ENCODE results near the gene FBXW8.
A peak's percentile ranks its signal among the peaks of the same experiment; 100 is the strongest.

FBXW8 gene

GRCh38 chr12:116878567-116879508, 31.9 kb upstream of the FBXW8 start:
- H3K4me1 ChIP-seq (ENCODE audit: control insufficient read depth, insufficient read depth, low read length, unreplicated experiment), result peaks cover 7% of the 10 kb centered on the region
- H3K36me3 ChIP-seq (ENCODE audit: insufficient read depth, low read length), result no peaks in the 10 kb centered on the region
- H3K27ac ChIP-seq (ENCODE audit: low read depth, low read length), result no peak overlapping the region
- H3K4me3 ChIP-seq (ENCODE audit: low read depth, low read length), result peak overlapping the region; percentile 70
- peaks cover 94% of the 10 kb centered on the region for H3K27me3 ChIP-seq (ENCODE audit: insufficient read depth, low read length)
- no peak overlapping the region for H2AFZ ChIP-seq (ENCODE audit: low read length, unreplicated experiment)
- H3K79me2 ChIP-seq (ENCODE audit: control insufficient read depth, insufficient read depth, low read length, unreplicated experiment), result no peaks in the 10 kb centered on the region

- H3K27me3 ChIP-seq (ENCODE audit: insufficient read depth, low read length), result peaks cover 91% of the 10 kb centered on the region
- no peak overlapping the region for H3K27ac ChIP-seq (ENCODE audit: low read depth, low read length)
- no peaks in the 10 kb centered on the region for H3K79me2 ChIP-seq (ENCODE audit: control insufficient read depth, insufficient read depth, low read length, unreplicated experiment)
- no peak overlapping the region for H2AFZ ChIP-seq (ENCODE audit: low read length, unreplicated experiment)
- H3K4me3 ChIP-seq (ENCODE audit: low read depth, low read length), result peak overlapping the region; percentile 70
- H3K4me1 ChIP-seq (ENCODE audit: control insufficient read depth, insufficient read depth, low read length, unreplicated experiment), result peaks cover 7% of the 10 kb centered on the region
- H3K36me3 ChIP-seq (ENCODE audit: insufficient read depth, low read length), result no peaks in the 10 kb centered on the region
These were observed 31.1 kb upstream of the FBXW8 start for GRCh38 chr12:116879509-116880212.

- H3K4me3 ChIP-seq (ENCODE audit: low read depth, low read length), result peak overlapping the region; percentile 70
- H3K79me2 ChIP-seq (ENCODE audit: control insufficient read depth, insufficient read depth, low read length, unreplicated experiment), result no peaks in the 10 kb centered on the region
- H3K36me3 ChIP-seq (ENCODE audit: insufficient read depth, low read length), result no peaks in the 10 kb centered on the region
- H3K4me1 ChIP-seq (ENCODE audit: control insufficient read depth, insufficient read depth, low read length, unreplicated experiment), result peaks cover 7% of the 10 kb centered on the region
- peaks cover 88% of the 10 kb centered on the region for H3K27me3 ChIP-seq (ENCODE audit: insufficient read depth, low read length)
- H3K27ac ChIP-seq (ENCODE audit: low read depth, low read length), result no peak overlapping the region
- no peak overlapping the region for H2AFZ ChIP-seq (ENCODE audit: low read length, unreplicated experiment)
These were observed 30.4 kb upstream of the FBXW8 start for GRCh38 chr12:116880213-116880816.

GRCh38 chr12:116880817-116881324, 29.9 kb upstream of the FBXW8 start:
- Histone ChIP-seq H3K27me3 (ENCODE audit: insufficient read depth, low read length) (peaks cover 84% of the 10 kb centered on the region), H3K4me1 (ENCODE audit: control insufficient read depth, insufficient read depth, low read length, unreplicated experiment) (peaks cover 7% of the 10 kb centered on the region), H3K79me2 (ENCODE audit: control insufficient read depth, insufficient read depth, low read length, unreplicated experiment) (no peaks in the 10 kb centered on the region), H3K4me3 (ENCODE audit: low read depth, low read length) (peak overlapping the region; percentile 70), H2AFZ (ENCODE audit: low read length, unreplicated experiment) (no peak overlapping the region), H3K27ac (ENCODE audit: low read depth, low read length) (no peak overlapping the region), H3K36me3 (ENCODE audit: insufficient read depth, low read length) (no peaks in the 10 kb centered on the region)

- Histone ChIP-seq H2AFZ (ENCODE audit: low read length, unreplicated experiment) (no peak within 1 kb of the TSS), H3K4me3 (ENCODE audit: low read depth, low read length) (peak within 1 kb of the TSS; percentile 70), H3K27ac (ENCODE audit: low read depth, low read length) (no peak within 1 kb of the TSS), H3K79me2 (ENCODE audit: control insufficient read depth, insufficient read depth, low read length, unreplicated experiment) (no peaks in the 10 kb centered on the region), H3K4me1 (ENCODE audit: control insufficient read depth, insufficient read depth, low read length, unreplicated experiment) (peaks cover 7% of the 10 kb centered on the region), H3K27me3 (ENCODE audit: insufficient read depth, low read length) (peaks cover 79% of the 10 kb centered on the region), H3K36me3 (ENCODE audit: insufficient read depth, low read length) (no peaks in the 10 kb centered on the region)
These were observed 29.3 kb upstream of the FBXW8 start, which contains the start of gene HRK for GRCh38 chr12:116881325-116881876. TSS of gene HRK (minus strand) at chr12:116881441. CDS start at chr12:116881307, 134 bp downstream.

- H3K4me3 ChIP-seq (ENCODE audit: low read depth, low read length), result peak overlapping the region; percentile 69
- H3K27ac ChIP-seq (ENCODE audit: low read depth, low read length), result no peak overlapping the region
- no peak overlapping the region for H2AFZ ChIP-seq (ENCODE audit: low read length, unreplicated experiment)
- peaks cover 76% of the 10 kb centered on the region for H3K27me3 ChIP-seq (ENCODE audit: insufficient read depth, low read length)
- H3K79me2 ChIP-seq (ENCODE audit: control insufficient read depth, insufficient read depth, low read length, unreplicated experiment), result no peaks in the 10 kb centered on the region
- no peaks in the 10 kb centered on the region for H3K36me3 ChIP-seq (ENCODE audit: insufficient read depth, low read length)
- H3K4me1 ChIP-seq (ENCODE audit: control insufficient read depth, insufficient read depth, low read length, unreplicated experiment), result peaks cover 7% of the 10 kb centered on the region
These were observed 28.8 kb upstream of the FBXW8 start for GRCh38 chr12:116881877-116882507.

GRCh38 chr12:116882742-116883141, 28.0 kb upstream of the FBXW8 start:
- peaks cover 76% of the 10 kb centered on the region for H3K27me3 ChIP-seq (ENCODE audit: insufficient read depth, low read length)
- no peak overlapping the region for H2AFZ ChIP-seq (ENCODE audit: low read length, unreplicated experiment)
- no peaks in the 10 kb centered on the region for H3K79me2 ChIP-seq (ENCODE audit: control insufficient read depth, insufficient read depth, low read length, unreplicated experiment)
- H3K4me1 ChIP-seq (ENCODE audit: control insufficient read depth, insufficient read depth, low read length, unreplicated experiment), result peaks cover 7% of the 10 kb centered on the region
- no peak overlapping the region for H3K4me3 ChIP-seq (ENCODE audit: low read depth, low read length)
- H3K27ac ChIP-seq (ENCODE audit: low read depth, low read length), result no peak overlapping the region
- H3K36me3 ChIP-seq (ENCODE audit: insufficient read depth, low read length), result no peaks in the 10 kb centered on the region

GRCh38 chr12:116884871-116885270, 25.9 kb upstream of the FBXW8 start:
- Histone ChIP-seq H3K4me3 (ENCODE audit: low read depth, low read length) (no peak overlapping the region), H3K36me3 (ENCODE audit: insufficient read depth, low read length) (no peaks in the 10 kb centered on the region), H3K79me2 (ENCODE audit: control insufficient read depth, insufficient read depth, low read length, unreplicated experiment) (no peaks in the 10 kb centered on the region), H3K4me1 (ENCODE audit: control insufficient read depth, insufficient read depth, low read length, unreplicated experiment) (peaks cover 7% of the 10 kb centered on the region), H3K27me3 (ENCODE audit: insufficient read depth, low read length) (peaks cover 65% of the 10 kb centered on the region), H2AFZ (ENCODE audit: low read length, unreplicated experiment) (no peak overlapping the region), H3K27ac (ENCODE audit: low read depth, low read length) (no peak overlapping the region)

GRCh38 chr12:116885491-116885890, 25.3 kb upstream of the FBXW8 start:
- Histone ChIP-seq H3K4me3 (ENCODE audit: low read depth, low read length) (no peak overlapping the region), H3K79me2 (ENCODE audit: control insufficient read depth, insufficient read depth, low read length, unreplicated experiment) (no peaks in the 10 kb centered on the region), H3K27ac (ENCODE audit: low read depth, low read length) (no peak overlapping the region), H3K4me1 (ENCODE audit: control insufficient read depth, insufficient read depth, low read length, unreplicated experiment) (peaks cover 7% of the 10 kb centered on the region), H3K36me3 (ENCODE audit: insufficient read depth, low read length) (no peaks in the 10 kb centered on the region), H3K27me3 (ENCODE audit: insufficient read depth, low read length) (peaks cover 62% of the 10 kb centered on the region), H2AFZ (ENCODE audit: low read length, unreplicated experiment) (no peak overlapping the region)

- H3K4me3 ChIP-seq (ENCODE audit: low read depth, low read length), result no peak overlapping the region
- H3K79me2 ChIP-seq (ENCODE audit: control insufficient read depth, insufficient read depth, low read length, unreplicated experiment), result no peaks in the 10 kb centered on the region
- no peaks in the 10 kb centered on the region for H3K4me1 ChIP-seq (ENCODE audit: control insufficient read depth, insufficient read depth, low read length, unreplicated experiment)
- no peak overlapping the region for H2AFZ ChIP-seq (ENCODE audit: low read length, unreplicated experiment)
- H3K27me3 ChIP-seq (ENCODE audit: insufficient read depth, low read length), result peaks cover 51% of the 10 kb centered on the region
- no peaks in the 10 kb centered on the region for H3K36me3 ChIP-seq (ENCODE audit: insufficient read depth, low read length)
- H3K27ac ChIP-seq (ENCODE audit: low read depth, low read length), result no peak overlapping the region
These were observed 23.5 kb upstream of the FBXW8 start for GRCh38 chr12:116887244-116887643.
